Spleen (tissue), 11 donors: ENCODE results near the gene EOGT. TPM values are rescaled to one million over a fixed set of nuclear protein-coding genes. Genes with fewer than 3 reads are reported as not detected.
A peak's percentile ranks its signal among the peaks of the same experiment; 100 is the strongest.

Experiments
- DNase-seq: peaks from one replicate; pipeline ENCODE4 v3.0.0-alpha.2; 2020
- H3K27ac ChIP-seq, 8 donors: fragments of 200-600 bp; sonication (generic) in 7 of 8; 1 replicate in 4 of 8; 2 replicates in 4 of 8; pipeline versions ENCODE4 v1.5.0 to v1.8.0; 2016 to 2021; ENCODE audit warnings: inconsistent platforms in 4 of 8, mild to moderate bottlenecking in 4 of 8, moderate library complexity in 1 of 8
- H3K27me3 ChIP-seq, 7 donors: fragments of 200-600 bp; sonication (generic) in 6 of 7; replicated peaks in 1 of 7; 1 replicate in 4 of 7; 2 replicates in 3 of 7; pipeline versions ENCODE4 v1.5.0 to v1.8.0; 2016 to 2021; ENCODE audit warnings: inconsistent platforms in 3 of 7, mild to moderate bottlenecking in 1 of 7
- H3K36me3 ChIP-seq, 6 donors: fragments of 200-600 bp; sonication (generic) in 5 of 6; 1 replicate in 4 of 6; 2 replicates in 2 of 6; pipeline versions ENCODE4 v1.5.0 to v1.8.0; 2016 to 2021; ENCODE audit warnings: inconsistent platforms in 2 of 6
- H3K4me1 ChIP-seq, 6 donors: fragments of 200-600 bp; sonication (generic) in 5 of 6; 1 replicate in 3 of 6; 2 replicates in 3 of 6; pipeline versions ENCODE4 v1.5.0 to v1.8.0; 2016 to 2021; ENCODE audit warnings: inconsistent platforms in 3 of 6
- H3K4me3 ChIP-seq, 8 donors: fragments of 200-600 bp; sonication (generic) in 7 of 8; 1 replicate in 4 of 8; 2 replicates in 4 of 8; pipeline versions ENCODE4 v1.5.0 to v1.8.0; 2016 to 2021; ENCODE audit warnings: inconsistent platforms in 4 of 8, mild to moderate bottlenecking in 4 of 8, moderate library complexity in 2 of 8
- H3K9me3 ChIP-seq, 8 donors: fragments of 200-600 bp; sonication (generic) in 7 of 8; 1 replicate in 4 of 8; 2 replicates in 4 of 8; pipeline versions ENCODE4 v1.5.0 to v1.8.0; 2016 to 2021; ENCODE audit warnings: inconsistent platforms in 4 of 8
- CTCF ChIP-seq, 11 experiments: fragments of 200-600 bp in 7 of 11; fragments of 450-650 bp in 4 of 11; sonication (generic) in 4 of 11; IDR thresholded peaks in 8 of 11; conservative IDR thresholded peaks in 3 of 11; 1 replicate in 7 of 11; 2 replicates in 4 of 11; pipeline versions ENCODE4 v1.4.0 to v1.8.0; 2016 to 2021; ENCODE audit warnings: antibody characterized with exemption in 11 of 11, inconsistent platforms in 4 of 11, mild to moderate bottlenecking in 1 of 11
- POLR2A ChIP-seq, 3 donors: fragments of 450-650 bp; IDR thresholded peaks; one replicate each; pipeline ENCODE4 v1.5.1; 2017; ENCODE audit warnings: antibody characterized with exemption in 3 of 3, mild to moderate bottlenecking in 1 of 3
- POLR2AphosphoS5 ChIP-seq, 3 donors: sonication (generic); formaldehyde crosslinking; IDR thresholded peaks; one replicate each; pipeline ENCODE4 v1.5.1; 2017; ENCODE audit warnings: antibody characterized with exemption in 3 of 3
- WGBS, 5 donors: extraction: QIAGEN DNeasy Blood & Tissue Kit in 3 of 5; methylation state at CpG; one replicate each; pipeline versions ENCODE4 v1.1.5 to v1.1.7; 2013 to 2018; 5-methylcytosine and 5-hydroxymethylcytosine counted together
- intact Hi-C: fragments of 100-400 bp; cut with DNase I; formaldehyde crosslinking; loops from one replicate; pipeline ENCODE4 v1.15.0; 2023; ENCODE audit warnings: low total_unique reads
- polyA plus RNA-seq, 3 donors: library from polyadenylated mRNA; stranded (reverse); fragments of 200-250 nt; gene quantifications; one replicate each; pipeline ENCODE4 v1.2.1, GENCODE V29; 2013
- total RNA-seq, 7 donors: library from RNA; depleted of rRNA in 3 of 7; stranded (reverse); fragments of >200 nt in 3 of 7; fragmentation: NEBNext Ultra II Directional in 4 of 7; extraction: Animal tissue kit (Norgen Biotek cat#: 25700) in 4 of 7; gene quantifications; one replicate each; pipeline versions ENCODE4 v1.1.0 to v1.2.1, GENCODE V29; 2016 to 2021
- donor health status: healthy with polysubstance abuse.
- donor health status: DM: no; HTN: no; CAD: no; lungs with moderate emphysema.
- donor health status: DM: no; HTN: no; CAD: no.
- donor health status: Bipolar disorder and iron deficiency.
- donor health status: healthy.
- donor health status: DM: no; HTN: no; CAD: no.
- donor health status: DM: yes; HTN: yes; CAD: no.

EOGT gene
- total and polyA plus RNA-seq, 10 donors, result 9.2 to 30.9 (median 22.5) TPM

- H3K36me3 ChIP-seq, result peaks cover 3 to 100% (median 90%) of the 10 kb centered on the region in 6 donors
- no peak for TF ChIP-seq CTCF (IDR thresholded peaks at IDR 0.05 in 8 of 11, conservative IDR thresholded peaks at IDR 0.05 in 3 of 11)
- no peak for TF ChIP-seq POLR2AphosphoS5 (IDR thresholded peaks at IDR 0.05)
- no peak for TF ChIP-seq POLR2A (IDR thresholded peaks at IDR 0.05)
- no peaks in the 10 kb centered on the region for H3K4me1 ChIP-seq
- no peak overlapping the region for H3K27ac ChIP-seq
- no peaks in the 10 kb centered on the region for H3K9me3 ChIP-seq
- H3K27me3 ChIP-seq, result no peaks in the 10 kb centered on the region
- intact Hi-C loops, result no loop called here
- H3K4me3 ChIP-seq, result no peak overlapping the region
- no peak for DNase-seq
- WGBS, 5 donors, result 80 to 93% (median 90%) methylated on average over 1 of the region's 1 CpG
These were observed 18.2 kb upstream of the EOGT start for GRCh38 chr3:69031635-69032034.

GRCh38 chr3:69020857-69021256 is 7.4 kb upstream of the EOGT start:
- H3K9me3 ChIP-seq, result no peaks in the 10 kb centered on the region
- H3K4me1 ChIP-seq, result no peaks in the 10 kb centered on the region
- peaks cover 0 to 68% (median 34%) of the 10 kb centered on the region in 6 donors for H3K36me3 ChIP-seq
- H3K27ac ChIP-seq, result no peak overlapping the region
- DNase-seq, result no peak
- TF ChIP-seq CTCF (IDR thresholded peaks at IDR 0.05 in 8 of 11, conservative IDR thresholded peaks at IDR 0.05 in 3 of 11), result no peak
- no peak for TF ChIP-seq POLR2AphosphoS5 (IDR thresholded peaks at IDR 0.05)
- TF ChIP-seq POLR2A (IDR thresholded peaks at IDR 0.05), result no peak
- 71 to 77% (median 75%) methylated on average over 4 of the region's 4 CpGs for WGBS, 5 donors
- intact Hi-C loops, result no loop called here
- H3K27me3 ChIP-seq, result no peaks in the 10 kb centered on the region
- H3K4me3 ChIP-seq, result no peak overlapping the region

- Histone ChIP-seq H3K27ac (no peak overlapping the region), H3K4me3 (no peak overlapping the region), H3K36me3 (peaks cover 0 to 63% (median 29%) of the 10 kb centered on the region in 6 donors), H3K27me3 (no peaks in the 10 kb centered on the region), H3K4me1 (no peaks in the 10 kb centered on the region), H3K9me3 (no peaks in the 10 kb centered on the region)
- 49 to 59% (median 53%) methylated on average over 2 of the region's 2 CpGs for WGBS, 5 donors
- TF ChIP-seq CTCF (IDR thresholded peaks at IDR 0.05 in 8 of 11, conservative IDR thresholded peaks at IDR 0.05 in 3 of 11) (peak in 1 of 11 experiments; percentile 21), POLR2A (IDR thresholded peaks at IDR 0.05) (no peak)
- DNase-seq, result no peak
- intact Hi-C loops, result no loop called here
These were observed 6.9 kb upstream of the EOGT start for GRCh38 chr3:69020424-69020823.

- 84 to 98% (median 91%) methylated on average over 2 of the region's 2 CpGs for WGBS, 5 donors
These were observed 3.4 kb upstream of the EOGT start for GRCh38 chr3:69016901-69017300.

More at GRCh38 chr3:69016901-69017300, 3.4 kb upstream of the EOGT start:
- Histone ChIP-seq H3K27me3 (no peaks in the 10 kb centered on the region), H3K4me1 (peaks cover 7 to 24% (median 20%) of the 10 kb centered on the region in 6 donors), H3K27ac (no peak overlapping the region), H3K36me3 (peaks cover 0 to 28% (median 6%) of the 10 kb centered on the region in 6 donors), H3K4me3 (no peak overlapping the region), H3K9me3 (no peaks in the 10 kb centered on the region)
- intact Hi-C loops, result no loop called here
- no peak for DNase-seq
- no peak for TF ChIP-seq CTCF (IDR thresholded peaks at IDR 0.05 in 8 of 11, conservative IDR thresholded peaks at IDR 0.05 in 3 of 11)
- no peak for TF ChIP-seq POLR2AphosphoS5 (IDR thresholded peaks at IDR 0.05)
- no peak for TF ChIP-seq POLR2A (IDR thresholded peaks at IDR 0.05)
